ENCODE data around the gene VASN. TPM values are rescaled to one million over a fixed set of nuclear protein-coding genes. Genes with fewer than 3 reads are reported as not detected.
A peak's percentile ranks its signal among the peaks of the same experiment; 100 is the strongest.

VASN gene
- total RNA-seq, 1 donor from 2014 or later: 0.67 TPM

GRCh38 chr16:4401510-4401909 lies 29.9 kb downstream of the VASN start:
- no peak overlapping the region for H3K27ac Mint-ChIP-seq (ENCODE audit: unreplicated experiment)
- no peaks in the 10 kb centered on the region for H3K9me3 Mint-ChIP-seq (ENCODE audit: unreplicated experiment)
- peaks cover 9% of the 10 kb centered on the region for H3K27me3 Mint-ChIP-seq (ENCODE audit: unreplicated experiment)
- peaks cover 25% of the 10 kb centered on the region for H3K36me3 Mint-ChIP-seq (ENCODE audit: low read depth, unreplicated experiment)
- H3K4me3 Mint-ChIP-seq (ENCODE audit: unreplicated experiment): no peak overlapping the region
- DNase-seq (ENCODE audit: low spot score): no peak
- TF ChIP-seq CTCF (IDR thresholded peaks at IDR 0.05; ENCODE audit: unreplicated experiment): no peak
- no peaks in the 10 kb centered on the region for H3K4me1 Mint-ChIP-seq (ENCODE audit: unreplicated experiment)

GRCh38 chr16:4402439-4403132 lies 30.9 kb downstream of the VASN start:
- peaks cover 25% of the 10 kb centered on the region for H3K36me3 Mint-ChIP-seq (ENCODE audit: low read depth, unreplicated experiment)
- H3K4me1 Mint-ChIP-seq (ENCODE audit: unreplicated experiment): no peaks in the 10 kb centered on the region
- no peaks in the 10 kb centered on the region for H3K9me3 Mint-ChIP-seq (ENCODE audit: unreplicated experiment)
- H3K27ac Mint-ChIP-seq (ENCODE audit: unreplicated experiment): no peak overlapping the region
- H3K27me3 Mint-ChIP-seq (ENCODE audit: unreplicated experiment): peaks cover 9% of the 10 kb centered on the region
- TF ChIP-seq CTCF (IDR thresholded peaks at IDR 0.05; ENCODE audit: unreplicated experiment): peak; percentile 88
- peak; percentile 93 for DNase-seq (ENCODE audit: low spot score)
- no peak overlapping the region for H3K4me3 Mint-ChIP-seq (ENCODE audit: unreplicated experiment)

- no peak for DNase-seq (ENCODE audit: low spot score)
- no peaks in the 10 kb centered on the region for H3K9me3 Mint-ChIP-seq (ENCODE audit: unreplicated experiment)
- H3K4me3 Mint-ChIP-seq (ENCODE audit: unreplicated experiment): no peak overlapping the region
- H3K27me3 Mint-ChIP-seq (ENCODE audit: unreplicated experiment): peaks cover 9% of the 10 kb centered on the region
- H3K27ac Mint-ChIP-seq (ENCODE audit: unreplicated experiment): no peak overlapping the region
- peaks cover 25% of the 10 kb centered on the region for H3K36me3 Mint-ChIP-seq (ENCODE audit: low read depth, unreplicated experiment)
- H3K4me1 Mint-ChIP-seq (ENCODE audit: unreplicated experiment): no peaks in the 10 kb centered on the region
- TF ChIP-seq CTCF (IDR thresholded peaks at IDR 0.05; ENCODE audit: unreplicated experiment): no peak
Measured at GRCh38 chr16:4403133-4403949, 31.7 kb downstream of the VASN start.

GRCh38 chr16:4404247-4404966 lies 32.8 kb downstream of the VASN start:
- TF ChIP-seq CTCF (IDR thresholded peaks at IDR 0.05; ENCODE audit: unreplicated experiment): peak; percentile 77
- H3K36me3 Mint-ChIP-seq (ENCODE audit: low read depth, unreplicated experiment): peaks cover 25% of the 10 kb centered on the region
- H3K4me3 Mint-ChIP-seq (ENCODE audit: unreplicated experiment): peak overlapping the region; percentile 48
- H3K27me3 Mint-ChIP-seq (ENCODE audit: unreplicated experiment): peaks cover 9% of the 10 kb centered on the region
- no peaks in the 10 kb centered on the region for H3K4me1 Mint-ChIP-seq (ENCODE audit: unreplicated experiment)
- H3K27ac Mint-ChIP-seq (ENCODE audit: unreplicated experiment): peak overlapping the region; percentile 14
- peak; percentile 82 for DNase-seq (ENCODE audit: low spot score)
- no peaks in the 10 kb centered on the region for H3K9me3 Mint-ChIP-seq (ENCODE audit: unreplicated experiment)

Measured in endothelial cell (in vitro differentiated cells).